ENCODE results near the gene MYO1H.

Gene MYO1H

DNA sequence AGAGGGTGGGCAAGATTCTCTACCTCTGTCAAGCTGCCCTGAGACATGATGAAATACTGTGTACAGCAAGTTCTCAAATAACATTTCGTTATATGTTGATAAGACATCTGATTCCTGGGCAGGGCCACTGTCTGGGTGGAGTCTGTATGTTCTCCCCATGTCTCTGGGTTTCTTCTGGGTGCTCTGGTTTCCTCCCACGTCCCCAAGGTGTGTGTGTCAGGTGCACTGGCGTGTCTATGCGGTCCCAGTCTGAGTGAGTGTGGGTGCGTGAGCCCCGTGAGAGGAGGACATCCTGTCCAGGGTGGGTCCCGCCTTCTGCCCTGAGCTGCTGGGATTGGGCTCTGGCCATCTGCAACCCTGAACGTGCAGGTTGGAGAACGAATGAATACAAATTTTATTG, 99.8 kb downstream of the MYO1H start:
- no peak for DNase-seq (ENCODE audit: low read depth in 2 of 3, low spot score in 1 of 3)

DNA sequence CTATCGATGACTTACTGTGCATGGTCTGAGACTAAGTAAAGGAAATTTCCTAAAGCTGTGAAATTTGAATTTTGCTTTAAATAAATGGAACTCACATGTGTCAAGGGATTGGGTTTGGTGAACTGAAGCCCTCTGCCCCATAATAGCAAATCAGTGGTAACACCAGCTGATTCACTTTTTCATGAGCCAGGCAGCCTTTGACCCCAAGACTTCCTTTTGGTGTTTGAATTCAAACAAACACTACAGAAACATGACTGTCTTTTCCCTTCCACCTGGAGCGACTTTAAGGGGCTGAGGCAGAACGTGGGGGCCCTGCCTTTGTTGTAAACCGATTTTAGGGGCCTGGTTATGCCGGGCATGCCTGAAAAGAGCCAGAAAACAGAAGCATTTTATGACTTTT, 100.6 kb downstream of the MYO1H start:
- DNase-seq (ENCODE audit: low read depth in 2 of 3, low spot score in 1 of 3): no peak

DNA sequence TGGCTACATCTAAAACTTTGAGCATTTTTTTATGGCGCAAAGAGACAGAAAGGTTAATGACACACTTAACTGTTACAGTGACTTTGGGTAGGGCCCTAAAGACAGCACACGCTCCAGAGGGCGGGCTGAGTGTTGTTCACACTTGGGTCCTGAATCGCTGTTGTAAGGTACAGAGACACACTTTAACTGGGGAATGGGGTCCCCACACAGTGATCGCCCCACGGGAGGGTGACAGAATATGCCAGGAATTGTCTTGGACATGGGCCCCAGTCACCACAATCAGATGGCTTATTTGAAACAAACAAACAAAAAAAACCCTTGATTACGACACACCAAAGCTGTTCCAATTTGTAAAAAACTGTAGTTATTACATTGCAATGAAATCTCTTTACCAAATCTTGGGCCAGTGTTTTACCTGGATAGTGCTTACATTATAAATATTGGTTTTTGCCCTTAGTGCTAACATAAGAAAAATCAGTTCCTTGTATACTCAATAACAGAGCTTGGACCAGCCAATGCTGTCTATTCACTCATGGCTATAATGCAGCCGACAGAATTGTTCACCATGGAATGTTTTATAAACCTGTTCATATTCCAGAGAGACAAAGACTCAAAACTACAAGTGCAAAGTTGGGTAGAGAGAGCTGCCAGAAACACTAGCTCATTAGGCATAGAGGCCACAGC, 101.1 kb downstream of the MYO1H start:
- DNase-seq (ENCODE audit: low read depth in 2 of 3, low spot score in 1 of 3): no peak

DNA sequence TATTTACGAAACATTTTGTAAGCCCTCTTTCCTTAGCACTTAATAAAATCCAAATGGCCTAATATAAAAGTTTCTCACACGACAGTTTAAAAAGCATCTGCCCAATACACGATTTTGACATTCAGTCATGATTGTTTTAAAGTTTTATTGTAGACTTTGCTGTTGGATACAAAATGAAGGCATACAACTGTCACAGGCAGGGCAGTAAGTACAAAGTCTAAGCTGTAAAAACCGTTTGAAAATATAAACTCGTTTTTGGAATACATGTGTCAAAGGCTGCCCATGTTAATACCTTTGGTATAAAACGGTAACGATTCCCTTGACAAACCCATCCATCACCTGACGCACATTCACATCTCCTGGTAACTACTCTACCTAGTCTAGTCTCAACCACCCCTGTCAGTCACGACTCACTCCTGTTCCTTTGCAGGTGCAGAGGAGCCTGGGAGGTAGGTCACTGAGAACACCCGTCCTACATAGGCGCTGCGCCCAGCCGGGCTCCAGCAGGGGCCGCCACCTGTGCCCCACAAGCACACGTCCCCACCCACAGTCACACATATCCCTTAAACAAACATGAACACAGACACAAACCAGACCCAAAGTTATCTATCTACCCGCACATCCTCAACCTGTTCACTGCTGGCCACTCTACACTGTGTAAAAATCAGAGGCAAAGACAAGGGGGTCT, 102.3 kb downstream of the MYO1H start:
- no peak for DNase-seq (ENCODE audit: low read depth in 2 of 3, low spot score in 1 of 3)

DNA sequence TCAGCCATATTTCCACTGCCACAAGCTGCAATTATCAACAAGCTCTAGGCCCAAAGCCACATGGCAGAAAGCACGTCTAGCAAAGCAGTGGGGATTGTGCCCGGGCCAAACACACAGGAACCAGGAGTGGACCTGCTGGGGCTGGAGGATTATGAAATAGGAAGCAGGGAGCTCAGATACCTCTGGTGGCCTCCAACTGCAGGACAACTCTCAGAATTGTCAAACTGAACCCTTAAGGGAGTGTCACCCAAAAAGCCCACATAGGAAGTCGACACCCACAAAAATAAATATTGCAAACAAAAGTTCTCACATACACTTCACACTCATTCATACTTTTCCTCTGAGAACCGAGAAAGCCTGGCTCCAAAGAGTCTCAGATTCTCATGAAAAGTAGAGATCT, 103.3 kb downstream of the MYO1H start:
- no peak for DNase-seq (ENCODE audit: low read depth in 2 of 3, low spot score in 1 of 3)

DNA sequence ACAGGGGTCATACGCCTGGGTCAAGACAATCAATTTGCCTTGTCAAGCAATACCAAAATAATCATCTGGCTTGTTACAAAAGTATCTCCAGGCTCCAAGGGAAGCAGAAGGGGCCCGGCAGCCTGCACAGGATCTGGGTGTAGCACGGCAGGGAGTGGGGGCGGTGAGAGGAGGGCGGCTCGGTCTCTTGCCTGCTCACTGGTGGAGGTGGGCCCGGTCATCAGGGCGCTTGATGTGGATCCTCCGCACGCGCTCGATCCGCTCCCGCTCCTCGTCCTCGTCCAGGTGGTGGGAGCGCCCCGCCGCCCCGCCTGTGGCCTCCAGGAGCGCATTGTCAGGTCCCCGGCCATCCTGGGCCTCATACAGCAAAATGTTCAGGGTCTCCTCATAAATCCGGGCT, 103.7 kb downstream of the MYO1H start:
- DNase-seq (ENCODE audit: low read depth in 2 of 3, low spot score in 1 of 3): no peak

DNA sequence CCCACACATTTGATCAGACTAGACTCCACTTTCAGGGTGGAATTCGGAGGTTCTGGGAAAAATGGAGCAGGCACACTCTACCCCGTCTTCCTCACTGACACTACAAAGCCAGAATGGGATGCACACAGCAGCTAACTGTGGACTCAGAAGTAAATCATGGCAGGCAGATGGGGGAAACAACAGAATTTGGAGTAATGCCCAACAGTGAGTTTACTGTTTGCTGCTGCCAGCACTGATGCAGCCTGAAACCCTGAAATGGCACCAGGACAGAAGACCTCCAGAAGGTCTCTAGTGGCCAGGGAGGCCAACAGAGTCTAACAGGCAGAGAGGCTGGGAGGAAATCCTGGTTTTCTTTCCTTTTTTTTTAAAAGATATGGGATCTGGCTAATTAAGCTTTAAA, 104.8 kb downstream of the MYO1H start:
- DNase-seq (ENCODE audit: low read depth in 2 of 3, low spot score in 1 of 3): no peak

DNA sequence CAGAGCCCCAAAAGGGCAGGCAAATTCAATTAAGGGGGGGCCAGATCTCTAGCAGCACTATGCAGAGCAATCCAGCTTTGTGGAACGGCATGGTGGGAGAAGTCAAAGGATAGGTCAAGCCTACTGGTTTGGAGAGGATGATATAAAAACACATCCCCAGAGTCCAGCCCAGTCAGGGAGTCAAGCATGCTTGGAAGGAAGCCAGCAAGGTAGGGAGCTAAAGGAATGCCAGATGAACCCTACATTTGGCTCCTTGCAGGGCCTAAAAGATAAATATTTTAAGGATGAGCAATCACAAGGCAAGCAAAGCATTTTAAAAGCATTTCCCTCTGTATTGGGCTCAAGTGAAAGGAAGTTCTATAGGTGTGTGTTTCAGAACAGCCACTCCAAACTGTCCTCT, 108.0 kb downstream of the MYO1H start:
- DNase-seq (ENCODE audit: low read depth in 2 of 3, low spot score in 1 of 3): no peak

DNA sequence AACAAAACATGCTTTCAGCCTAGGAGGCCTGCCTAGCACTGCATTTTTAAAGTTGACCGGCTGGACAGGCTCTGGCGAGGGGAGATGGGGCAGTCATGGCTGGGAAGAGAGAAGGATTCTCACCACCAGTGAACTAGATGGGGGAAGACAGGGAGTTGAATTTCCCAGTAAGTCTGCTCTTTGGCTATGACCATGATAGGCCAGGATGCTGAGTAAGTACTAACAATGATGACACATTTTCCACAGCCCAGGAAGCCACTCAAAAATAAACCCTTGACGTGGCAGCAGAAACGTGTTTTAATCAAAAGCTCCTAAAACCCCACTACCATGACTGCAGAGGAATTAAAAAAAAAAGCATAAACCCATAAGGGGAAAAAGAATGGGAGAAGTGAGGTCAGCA, 110.4 kb downstream of the MYO1H start:
- no peak for DNase-seq (ENCODE audit: low read depth in 2 of 3, low spot score in 1 of 3)

DNA sequence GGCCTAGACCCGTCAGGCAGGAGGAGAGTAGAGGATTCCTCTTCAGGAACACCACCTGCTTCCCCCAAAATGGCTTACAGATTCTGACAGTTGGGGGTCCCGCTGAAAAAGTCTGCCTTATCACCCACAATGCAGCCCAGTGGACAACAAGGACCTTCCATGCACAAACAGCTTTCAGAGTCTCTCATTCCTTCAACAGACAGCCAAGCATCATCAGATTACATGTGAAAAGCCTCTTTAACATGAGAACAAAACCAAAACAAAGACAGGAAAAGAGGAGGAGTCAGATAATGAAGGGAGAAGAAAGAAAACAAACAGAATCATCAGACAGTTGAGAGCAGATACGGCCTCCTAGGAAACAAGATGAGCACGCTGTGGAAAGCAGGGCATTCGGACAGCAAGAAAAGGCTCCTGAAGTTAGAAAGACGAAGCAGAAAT, 111.1 kb downstream of the MYO1H start:
- DNase-seq (ENCODE audit: low read depth in 2 of 3, low spot score in 1 of 3): no peak

DNA sequence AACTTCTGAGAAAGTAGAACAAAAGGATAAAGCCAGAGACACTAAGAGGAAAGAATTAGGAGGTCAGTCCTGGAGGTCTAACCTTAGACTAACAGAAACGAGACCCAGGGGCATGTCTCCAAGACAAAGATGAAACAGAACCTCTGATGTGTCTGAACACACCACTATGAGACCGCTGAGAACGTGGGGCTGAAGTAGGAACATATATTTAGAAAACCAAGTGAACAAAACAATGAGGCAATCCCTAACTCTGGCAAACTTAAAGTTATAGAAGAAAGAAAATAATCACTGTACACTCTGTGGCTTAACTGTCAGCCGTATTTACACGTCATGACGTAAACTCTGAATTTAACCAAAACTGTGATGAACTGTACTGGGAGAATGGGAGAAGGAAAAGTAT, 111.5 kb downstream of the MYO1H start:
- no peak for DNase-seq (ENCODE audit: low read depth in 2 of 3, low spot score in 1 of 3)

DNA sequence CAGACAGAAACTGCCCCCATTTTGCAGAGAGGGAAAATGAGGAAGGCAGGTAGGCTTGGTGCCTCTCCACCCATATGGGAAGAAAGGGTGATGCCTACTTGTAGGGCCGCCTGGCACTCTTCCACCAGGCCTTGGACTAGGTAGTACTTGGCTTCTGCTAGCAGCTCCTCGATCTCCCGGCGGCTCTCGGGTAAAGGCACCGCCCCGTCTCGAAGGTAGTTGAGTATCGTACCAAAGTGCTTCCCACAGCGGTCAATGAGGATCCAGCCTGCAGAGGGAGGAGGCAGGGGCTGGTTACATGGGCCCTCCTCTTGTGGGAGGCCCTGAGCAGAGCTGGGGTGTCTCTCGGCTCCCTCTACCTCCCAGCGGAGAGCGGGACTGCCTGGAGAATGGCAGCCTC, 112.8 kb downstream of the MYO1H start:
- no peak for DNase-seq (ENCODE audit: low read depth in 2 of 3, low spot score in 1 of 3)

DNA sequence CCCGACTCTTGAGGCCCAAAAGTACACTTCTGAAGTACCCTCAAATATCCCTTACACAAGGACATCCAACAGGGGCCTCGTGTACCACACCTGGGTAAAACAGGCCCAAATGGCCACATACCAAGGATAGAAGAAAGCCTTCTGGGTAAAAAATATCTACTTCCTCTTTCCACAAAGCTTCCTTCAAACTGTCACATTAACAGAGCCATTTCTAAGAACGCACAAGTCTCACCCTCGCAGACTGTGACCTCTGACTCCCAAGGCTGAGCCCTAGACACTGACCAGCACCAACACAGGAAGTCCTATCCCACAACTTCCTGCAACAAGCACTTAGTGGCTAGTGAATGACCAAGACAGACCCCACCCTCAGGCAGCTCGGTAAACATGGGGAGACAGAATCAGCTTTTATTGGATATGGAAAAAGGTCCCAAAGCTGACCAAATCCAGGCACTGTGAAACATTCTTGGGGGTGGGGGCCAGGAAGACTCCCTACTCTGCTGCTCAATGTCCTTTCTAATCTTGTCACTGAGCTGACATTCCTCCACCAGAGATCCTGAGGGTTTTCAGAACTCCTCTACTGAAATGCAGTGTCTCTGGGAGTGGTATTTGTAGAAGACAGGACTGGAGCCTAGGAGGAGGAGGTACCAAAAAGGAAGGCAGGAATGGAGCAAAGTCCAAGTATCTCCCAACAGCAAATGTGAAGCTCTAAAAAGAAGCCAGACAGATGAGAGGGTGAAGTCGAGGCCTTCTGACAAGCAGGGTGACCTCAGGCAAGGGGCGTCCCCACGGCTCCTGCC, 113.5 kb downstream of the MYO1H start:
- no peak for DNase-seq (ENCODE audit: low read depth in 2 of 3, low spot score in 1 of 3)

DNA sequence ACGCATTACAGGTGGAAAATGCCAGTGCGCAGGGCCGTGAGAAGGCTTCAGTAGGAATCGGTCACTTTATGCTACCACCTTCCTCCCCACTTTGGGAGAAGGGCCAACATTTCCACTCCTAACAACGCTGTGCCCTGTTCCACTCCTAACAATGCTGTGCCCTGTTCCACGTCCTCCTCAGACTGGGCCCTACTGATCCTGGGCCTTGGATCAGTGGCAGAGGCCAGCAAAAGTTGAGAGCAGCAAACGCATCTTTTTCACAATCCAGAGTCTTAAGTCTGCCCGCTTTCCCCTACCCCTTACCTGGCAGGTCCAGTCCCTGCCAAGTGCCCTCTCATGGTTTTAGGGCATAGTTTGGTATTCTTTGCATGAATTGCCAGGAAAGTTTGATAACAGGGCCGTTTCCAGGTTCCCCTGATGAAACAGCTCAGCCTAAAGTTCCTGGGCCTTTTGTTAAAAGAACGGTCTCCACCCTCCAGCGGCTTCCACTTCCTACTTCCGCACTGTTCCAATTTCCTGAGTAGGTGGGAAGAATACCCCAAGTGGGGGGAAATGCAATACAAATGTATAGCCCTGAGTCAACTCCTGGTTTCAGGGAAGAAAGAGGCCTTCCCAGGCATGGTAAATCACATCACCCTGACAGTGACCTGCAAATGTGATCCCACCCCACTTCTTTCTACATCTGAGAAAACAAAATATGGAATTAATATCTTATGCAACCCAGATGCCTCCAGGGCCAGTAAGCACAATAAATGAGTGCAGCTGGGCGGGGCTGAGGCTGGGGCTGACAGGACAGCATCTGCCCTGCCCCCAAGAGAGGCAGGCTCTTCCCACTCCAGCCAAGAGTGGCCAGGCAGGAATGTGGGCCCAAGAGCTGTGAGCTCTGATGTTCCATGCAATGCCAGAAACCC, 114.4 kb downstream of the MYO1H start:
- DNase-seq (ENCODE audit: low read depth in 2 of 3, low spot score in 1 of 3): no peak

DNA sequence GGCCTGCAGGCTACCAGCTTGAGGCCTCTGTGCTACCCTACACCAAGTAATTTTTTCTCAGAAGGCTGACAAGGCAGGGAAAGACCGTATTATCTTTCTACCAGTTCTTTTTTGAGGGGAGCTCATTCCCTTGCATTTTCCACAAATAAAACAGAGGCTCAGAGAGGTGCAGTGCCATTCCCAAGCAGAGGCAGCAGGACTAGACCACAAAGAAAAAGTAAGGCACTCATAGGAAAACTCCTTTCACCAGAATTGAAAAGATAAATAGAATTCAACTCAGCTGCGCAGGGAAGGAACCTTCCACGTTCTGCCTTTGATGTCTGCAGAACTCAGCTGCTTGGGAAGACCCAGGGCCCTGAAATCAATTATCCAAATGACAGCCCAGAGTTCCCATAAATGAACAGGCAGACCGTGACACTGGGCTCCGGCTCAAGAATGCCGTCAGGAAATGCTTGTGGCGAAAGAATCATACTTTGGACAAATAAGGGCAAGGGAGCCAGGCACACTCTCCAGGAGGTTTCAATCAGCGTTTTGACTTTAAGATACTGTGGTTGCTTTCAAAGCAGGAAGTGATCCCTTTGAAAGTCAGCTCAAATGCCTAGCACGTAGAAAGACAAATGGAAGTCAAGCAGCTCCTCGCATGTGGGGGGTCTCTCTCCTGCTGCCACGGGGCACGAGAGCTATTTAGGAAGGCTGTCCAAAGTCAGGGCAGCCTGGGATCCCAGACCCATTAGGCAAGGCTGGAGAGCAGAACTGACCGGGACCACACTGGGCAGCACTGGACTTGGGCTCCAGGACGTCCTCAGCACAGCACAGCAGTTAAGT, 115.4 kb downstream of the MYO1H start:
- no peak for DNase-seq (ENCODE audit: low read depth in 2 of 3, low spot score in 1 of 3)

DNA sequence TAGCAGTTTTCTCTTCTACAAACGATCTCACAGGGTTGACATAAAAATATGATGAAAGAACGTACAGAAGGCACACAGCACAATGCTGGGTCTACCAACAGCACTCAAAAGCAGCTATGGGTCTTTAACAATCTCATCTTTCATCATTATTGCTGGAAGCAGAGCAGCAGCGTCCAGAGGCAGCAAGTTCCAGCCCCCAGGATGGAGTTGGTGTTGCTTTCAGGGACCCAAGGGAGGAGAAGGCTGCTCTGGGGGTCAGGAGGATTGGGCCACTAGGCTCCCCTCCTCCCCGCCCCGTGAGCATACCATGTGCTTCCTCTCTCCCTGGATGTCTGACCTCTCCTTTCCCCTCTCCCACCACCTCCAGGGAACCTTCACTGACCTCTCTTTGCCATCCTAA, 116.1 kb downstream of the MYO1H start:
- no peak for DNase-seq (ENCODE audit: low read depth in 2 of 3, low spot score in 1 of 3)

DNA sequence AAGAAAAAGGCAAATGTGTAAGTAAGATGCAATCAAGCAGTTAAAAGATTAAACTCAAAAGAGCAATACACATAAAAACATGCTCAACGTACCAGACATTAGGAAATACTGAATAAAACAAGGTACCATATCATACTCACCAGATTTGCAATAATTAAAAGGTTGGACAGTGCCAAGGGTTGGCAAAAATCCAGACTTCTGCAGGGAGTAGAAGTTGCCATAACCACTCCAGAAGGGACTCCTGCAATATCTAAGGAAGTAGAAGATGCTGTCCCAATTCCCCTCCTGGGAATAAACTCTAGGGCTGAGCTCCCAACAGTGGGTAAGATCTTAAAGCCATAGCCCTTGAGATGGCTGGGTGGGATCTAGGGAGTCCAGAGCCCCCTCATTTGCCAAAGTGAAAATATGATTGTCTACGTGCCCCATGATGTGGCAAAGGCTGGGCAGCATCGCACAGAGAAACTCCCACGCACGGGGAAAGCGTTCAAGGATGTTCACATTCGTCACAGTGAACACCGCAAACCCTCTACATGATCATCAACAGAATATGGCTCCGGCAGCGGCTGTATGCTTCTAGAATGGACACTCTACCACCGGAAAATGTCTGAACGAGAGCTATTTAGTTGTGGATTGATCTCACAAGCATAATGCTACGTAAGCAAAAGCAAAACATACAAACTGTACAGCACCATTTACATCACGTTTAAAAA, 117.1 kb downstream of the MYO1H start:
- DNase-seq (ENCODE audit: low read depth in 2 of 3, low spot score in 1 of 3): no peak

DNA sequence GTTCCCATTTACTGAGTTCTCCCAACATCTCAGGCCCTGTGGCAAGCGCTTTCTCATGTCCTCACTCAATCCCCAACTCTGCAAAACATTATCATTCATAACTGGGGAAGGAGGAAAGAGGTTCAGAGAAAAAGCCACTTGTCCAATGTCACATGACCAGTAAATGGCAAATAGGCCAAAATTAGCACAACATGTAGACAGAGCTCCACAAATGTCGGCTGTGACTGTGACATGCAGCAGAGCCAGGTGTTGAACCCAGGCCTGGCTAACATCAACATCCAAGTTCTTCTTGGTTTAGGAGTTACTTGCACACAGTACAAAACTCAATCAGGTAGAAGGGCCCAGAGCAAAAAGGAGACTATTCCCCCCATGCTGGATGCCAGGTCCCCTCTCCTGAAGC, 118.6 kb downstream of the MYO1H start:
- DNase-seq (ENCODE audit: low read depth in 2 of 3, low spot score in 1 of 3): no peak

DNA sequence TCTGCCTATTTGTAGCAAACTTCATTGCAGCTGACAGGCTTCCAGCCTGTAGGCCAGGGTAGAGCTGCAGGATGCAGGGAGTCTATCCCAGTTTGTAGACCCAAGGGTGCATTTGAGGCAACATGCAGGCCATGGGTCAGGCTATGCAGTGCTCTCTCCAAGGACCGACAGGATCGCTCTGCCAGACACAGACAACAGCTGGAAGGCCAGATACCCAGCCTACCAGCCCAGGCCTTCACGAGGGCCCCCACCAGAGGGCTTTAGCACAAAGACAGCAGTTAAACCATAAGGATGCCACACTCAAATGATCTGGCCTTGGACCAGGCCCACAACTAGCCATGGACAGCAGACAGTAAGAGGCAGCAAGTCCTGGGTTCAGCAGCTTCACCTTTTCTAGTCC, 119.1 kb downstream of the MYO1H start:
- DNase-seq (ENCODE audit: low read depth in 2 of 3, low spot score in 1 of 3): no peak
